ENCODE measurements around the gene ADAD2. TPM values are rescaled to one million over a fixed set of nuclear protein-coding genes. Genes with fewer than 3 reads are reported as not detected.
A peak's percentile ranks its signal among the peaks of the same experiment; 100 is the strongest.

ADAD2 gene
- total RNA-seq, 1 donor = under 0.01 TPM

GRCh38 chr16:84218956-84219355, 28.0 kb downstream of the ADAD2 start:
- H3K4me1 ChIP-seq (ENCODE audit: insufficient read depth, low read length) = no peaks in the 10 kb centered on the region
- no peak overlapping the region for H3K4me2 ChIP-seq (ENCODE audit: insufficient read depth, low read length)
- H3K36me3 ChIP-seq (ENCODE audit: insufficient read depth, low read length) = no peaks in the 10 kb centered on the region
- H3K4me3 ChIP-seq (ENCODE audit: insufficient read depth, low read length) = no peak overlapping the region
- no peak for DNase-seq (ENCODE audit: insufficient read length, low spot score, missing footprints)
- no peaks in the 10 kb centered on the region for H3K9me3 ChIP-seq (ENCODE audit: low read depth, low read length)
- peaks cover 11% of the 10 kb centered on the region for H3K27me3 ChIP-seq (ENCODE audit: insufficient read depth, low read length)
- TF ChIP-seq, protein P1, sequence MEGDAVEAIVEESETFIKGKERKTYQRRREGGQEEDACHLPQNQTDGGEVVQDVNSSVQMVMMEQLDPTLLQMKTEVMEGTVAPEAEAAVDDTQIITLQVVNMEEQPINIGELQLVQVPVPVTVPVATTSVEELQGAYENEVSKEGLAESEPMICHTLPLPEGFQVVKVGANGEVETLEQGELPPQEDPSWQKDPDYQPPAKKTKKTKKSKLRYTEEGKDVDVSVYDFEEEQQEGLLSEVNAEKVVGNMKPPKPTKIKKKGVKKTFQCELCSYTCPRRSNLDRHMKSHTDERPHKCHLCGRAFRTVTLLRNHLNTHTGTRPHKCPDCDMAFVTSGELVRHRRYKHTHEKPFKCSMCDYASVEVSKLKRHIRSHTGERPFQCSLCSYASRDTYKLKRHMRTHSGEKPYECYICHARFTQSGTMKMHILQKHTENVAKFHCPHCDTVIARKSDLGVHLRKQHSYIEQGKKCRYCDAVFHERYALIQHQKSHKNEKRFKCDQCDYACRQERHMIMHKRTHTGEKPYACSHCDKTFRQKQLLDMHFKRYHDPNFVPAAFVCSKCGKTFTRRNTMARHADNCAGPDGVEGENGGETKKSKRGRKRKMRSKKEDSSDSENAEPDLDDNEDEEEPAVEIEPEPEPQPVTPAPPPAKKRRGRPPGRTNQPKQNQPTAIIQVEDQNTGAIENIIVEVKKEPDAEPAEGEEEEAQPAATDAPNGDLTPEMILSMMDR (IDR thresholded peaks at IDR 0.05; ENCODE audit: extremely low read depth, low read depth, low read length) = no peak
- no peak overlapping the region for H3K27ac ChIP-seq (ENCODE audit: low read depth, low read length)
- H4K20me1 ChIP-seq (ENCODE audit: insufficient read depth, low read length) = no peaks in the 10 kb centered on the region
- H3K79me2 ChIP-seq (ENCODE audit: insufficient read depth, low read length) = no peaks in the 10 kb centered on the region
- H2AFZ ChIP-seq (ENCODE audit: low read length) = no peak overlapping the region

DNA sequence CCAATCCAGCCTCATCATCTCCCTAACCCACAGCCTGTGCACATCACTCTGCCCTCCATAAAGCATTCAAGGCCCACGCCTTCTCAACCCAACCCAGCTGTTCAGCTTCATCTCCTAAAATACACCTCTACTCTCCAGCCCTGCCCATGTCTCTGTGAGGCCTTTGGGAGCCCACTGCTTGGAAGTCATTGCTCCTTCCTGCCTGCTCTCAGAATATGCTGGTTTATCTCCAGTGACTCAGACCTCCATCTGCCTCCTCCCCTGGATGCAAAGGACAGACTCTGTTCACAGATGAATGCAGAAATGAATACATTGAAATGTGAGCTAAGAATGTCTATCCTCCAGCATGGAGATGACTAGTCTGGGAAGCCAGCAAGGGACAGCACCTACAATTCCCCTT, 29.9 kb downstream of the ADAD2 start:
- TF ChIP-seq, protein P1 (IDR thresholded peaks at IDR 0.05; ENCODE audit: extremely low read depth, low read depth, low read length) = no peak
- Histone ChIP-seq H4K20me1 (ENCODE audit: insufficient read depth, low read length) (no peaks in the 10 kb centered on the region), H2AFZ (ENCODE audit: low read length) (no peak overlapping the region), H3K4me1 (ENCODE audit: insufficient read depth, low read length) (no peaks in the 10 kb centered on the region), H3K79me2 (ENCODE audit: insufficient read depth, low read length) (no peaks in the 10 kb centered on the region), H3K36me3 (ENCODE audit: insufficient read depth, low read length) (no peaks in the 10 kb centered on the region), H3K27ac (ENCODE audit: low read depth, low read length) (no peak overlapping the region), H3K9me3 (ENCODE audit: low read depth, low read length) (no peaks in the 10 kb centered on the region), H3K27me3 (ENCODE audit: insufficient read depth, low read length) (peaks cover 7% of the 10 kb centered on the region), H3K4me3 (ENCODE audit: insufficient read depth, low read length) (no peak overlapping the region), H3K4me2 (ENCODE audit: insufficient read depth, low read length) (no peak overlapping the region)
- DNase-seq (ENCODE audit: insufficient read length, low spot score, missing footprints) = peak; percentile 89

GRCh38 chr16:84223456-84223855, 32.5 kb downstream of the ADAD2 start:
- no peaks in the 10 kb centered on the region for H4K20me1 ChIP-seq (ENCODE audit: insufficient read depth, low read length)
- H3K9me3 ChIP-seq (ENCODE audit: low read depth, low read length) = no peaks in the 10 kb centered on the region
- TF ChIP-seq, protein P1 (IDR thresholded peaks at IDR 0.05; ENCODE audit: extremely low read depth, low read depth, low read length) = no peak
- H3K4me3 ChIP-seq (ENCODE audit: insufficient read depth, low read length) = no peak overlapping the region
- DNase-seq (ENCODE audit: insufficient read length, low spot score, missing footprints) = no peak
- no peaks in the 10 kb centered on the region for H3K79me2 ChIP-seq (ENCODE audit: insufficient read depth, low read length)
- H3K36me3 ChIP-seq (ENCODE audit: insufficient read depth, low read length) = no peaks in the 10 kb centered on the region
- peaks cover 6% of the 10 kb centered on the region for H3K4me1 ChIP-seq (ENCODE audit: insufficient read depth, low read length)
- peaks cover 2% of the 10 kb centered on the region for H3K27me3 ChIP-seq (ENCODE audit: insufficient read depth, low read length)
- no peak overlapping the region for H2AFZ ChIP-seq (ENCODE audit: low read length)
- no peak overlapping the region for H3K27ac ChIP-seq (ENCODE audit: low read depth, low read length)
- H3K4me2 ChIP-seq (ENCODE audit: insufficient read depth, low read length) = no peak overlapping the region

DNA sequence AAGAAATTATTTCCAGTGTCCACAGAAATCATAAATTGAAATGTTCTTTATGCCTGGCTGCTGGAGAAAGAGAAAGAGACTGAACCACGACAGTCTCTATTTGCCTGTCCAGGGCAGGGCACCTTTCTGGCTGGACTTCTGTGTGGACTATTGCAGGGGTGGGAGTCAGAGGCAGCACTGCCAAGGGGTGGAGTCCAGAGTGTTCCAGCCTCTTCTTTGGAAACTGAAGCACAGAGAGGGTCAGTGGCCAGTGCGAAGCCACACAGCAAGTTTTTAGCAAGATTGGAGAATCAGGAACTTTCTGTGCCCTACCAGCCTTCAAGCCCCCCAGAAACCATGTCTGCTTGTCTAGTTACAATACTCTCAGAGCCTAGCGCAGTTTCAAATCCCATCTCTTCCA, 33.6 kb downstream of the ADAD2 start:
- no peaks in the 10 kb centered on the region for H3K36me3 ChIP-seq (ENCODE audit: insufficient read depth, low read length)
- H3K4me1 ChIP-seq (ENCODE audit: insufficient read depth, low read length) = peaks cover 11% of the 10 kb centered on the region
- H3K79me2 ChIP-seq (ENCODE audit: insufficient read depth, low read length) = no peaks in the 10 kb centered on the region
- no peaks in the 10 kb centered on the region for H3K27me3 ChIP-seq (ENCODE audit: insufficient read depth, low read length)
- H4K20me1 ChIP-seq (ENCODE audit: insufficient read depth, low read length) = no peaks in the 10 kb centered on the region
- H2AFZ ChIP-seq (ENCODE audit: low read length) = no peak overlapping the region
- no peaks in the 10 kb centered on the region for H3K9me3 ChIP-seq (ENCODE audit: low read depth, low read length)
- H3K27ac ChIP-seq (ENCODE audit: low read depth, low read length) = no peak overlapping the region
- TF ChIP-seq, protein P1 (IDR thresholded peaks at IDR 0.05; ENCODE audit: extremely low read depth, low read depth, low read length) = no peak
- no peak overlapping the region for H3K4me2 ChIP-seq (ENCODE audit: insufficient read depth, low read length)
- H3K4me3 ChIP-seq (ENCODE audit: insufficient read depth, low read length) = no peak overlapping the region
- DNase-seq (ENCODE audit: insufficient read length, low spot score, missing footprints) = peak; percentile 83

Measured in osteoblast (primary cell).